ENCODE measurements around the gene NHSL2. TPM values are rescaled to one million over a fixed set of nuclear protein-coding genes. Genes with fewer than 3 reads are reported as not detected.

The NHSL2 gene
- total RNA-seq, 1 experiment from 2014 or later, result 0.58 TPM

- TF ChIP-seq EZH2 (IDR thresholded peaks at IDR 0.05; ENCODE audit: borderline replicate concordance, low read depth, low read length, poor library complexity, severe bottlenecking), result no peak
- TF ChIP-seq CTCF (conservative IDR thresholded peaks at IDR 0.05; ENCODE audit: low read depth, low read length), result no peak
- H3K27ac ChIP-seq (ENCODE audit: low read depth, low read length, poor library complexity, severe bottlenecking), result no peak overlapping the region
- intact Hi-C loops (cut with micrococcal nuclease; ENCODE audit: unreplicated experiment), result no loop called here
- CTCF ChIA-PET, result no interaction called here
- no TSS peak for BruUV-seq (replicated peaks)
- POLR2A ChIA-PET (ENCODE audit: low non-redundant PET), result no interaction called here
- no peaks in the 10 kb centered on the region for H3K9me3 ChIP-seq (ENCODE audit: low read depth, low read length, poor library complexity, severe bottlenecking)
- no peaks in the 10 kb centered on the region for H3K4me1 ChIP-seq (ENCODE audit: insufficient read depth, low read length, poor library complexity, severe bottlenecking)
- DNase-seq (ENCODE audit: low spot score), result no peak
- H3K36me3 ChIP-seq (ENCODE audit: insufficient read depth, low read length, poor library complexity, severe bottlenecking), result no peaks in the 10 kb centered on the region
- H3K27me3 ChIP-seq (replicated peaks; ENCODE audit: insufficient read depth, low read depth, low read length, poor library complexity), result peaks cover 4% of the 10 kb centered on the region
- no peak overlapping the region for H3K4me3 ChIP-seq (ENCODE audit: low read depth, low read length, poor library complexity, severe bottlenecking)
These were observed 189.6 kb downstream of the NHSL2 start for GRCh38 chrX:72100051-72100755.

GRCh38 chrX:72100824-72101351 is 190.2 kb downstream of the NHSL2 start:
- no TSS peak for BruUV-seq (replicated peaks)
- no peaks in the 10 kb centered on the region for H3K9me3 ChIP-seq (ENCODE audit: low read depth, low read length, poor library complexity, severe bottlenecking)
- H3K4me3 ChIP-seq (ENCODE audit: low read depth, low read length, poor library complexity, severe bottlenecking), result no peak overlapping the region
- POLR2A ChIA-PET (ENCODE audit: low non-redundant PET), result no interaction called here
- no peak overlapping the region for H3K27ac ChIP-seq (ENCODE audit: low read depth, low read length, poor library complexity, severe bottlenecking)
- CTCF ChIA-PET, result no interaction called here
- no peak for TF ChIP-seq CTCF (conservative IDR thresholded peaks at IDR 0.05; ENCODE audit: low read depth, low read length)
- no peak for TF ChIP-seq EZH2 (IDR thresholded peaks at IDR 0.05; ENCODE audit: borderline replicate concordance, low read depth, low read length, poor library complexity, severe bottlenecking)
- peaks cover 4% of the 10 kb centered on the region for H3K27me3 ChIP-seq (replicated peaks; ENCODE audit: insufficient read depth, low read depth, low read length, poor library complexity)
- H3K36me3 ChIP-seq (ENCODE audit: insufficient read depth, low read length, poor library complexity, severe bottlenecking), result no peaks in the 10 kb centered on the region
- intact Hi-C loops (cut with micrococcal nuclease; ENCODE audit: unreplicated experiment), result no loop called here
- DNase-seq (ENCODE audit: low spot score), result no peak
- no peaks in the 10 kb centered on the region for H3K4me1 ChIP-seq (ENCODE audit: insufficient read depth, low read length, poor library complexity, severe bottlenecking)

- BruUV-seq (replicated peaks), result no TSS peak
- no peak overlapping the region for H3K4me3 ChIP-seq (ENCODE audit: low read depth, low read length, poor library complexity, severe bottlenecking)
- TF ChIP-seq CTCF (conservative IDR thresholded peaks at IDR 0.05; ENCODE audit: low read depth, low read length), result no peak
- TF ChIP-seq EZH2 (IDR thresholded peaks at IDR 0.05; ENCODE audit: borderline replicate concordance, low read depth, low read length, poor library complexity, severe bottlenecking), result no peak
- H3K27ac ChIP-seq (ENCODE audit: low read depth, low read length, poor library complexity, severe bottlenecking), result no peak overlapping the region
- DNase-seq (ENCODE audit: low spot score), result no peak
- CTCF ChIA-PET, result no interaction called here
- no peaks in the 10 kb centered on the region for H3K9me3 ChIP-seq (ENCODE audit: low read depth, low read length, poor library complexity, severe bottlenecking)
- POLR2A ChIA-PET (ENCODE audit: low non-redundant PET), result no interaction called here
- intact Hi-C loops (cut with micrococcal nuclease; ENCODE audit: unreplicated experiment), result no loop called here
- H3K36me3 ChIP-seq (ENCODE audit: insufficient read depth, low read length, poor library complexity, severe bottlenecking), result no peaks in the 10 kb centered on the region
- H3K4me1 ChIP-seq (ENCODE audit: insufficient read depth, low read length, poor library complexity, severe bottlenecking), result no peaks in the 10 kb centered on the region
- H3K27me3 ChIP-seq (replicated peaks; ENCODE audit: insufficient read depth, low read depth, low read length, poor library complexity), result peaks cover 4% of the 10 kb centered on the region
These were observed 191.0 kb downstream of the NHSL2 start for GRCh38 chrX:72101597-72102037.

All from A673 (cell line).